ENCODE measurements around the gene CELF4.

GRCh38 chr18:37254973-37255372 is 310.6 kb downstream of the CELF4 start:
- TF ChIP-seq CTCF (IDR thresholded peaks at IDR 0.05) (no peak), POLR2A (IDR thresholded peaks at IDR 0.05) (no peak), POLR2AphosphoS5 (IDR thresholded peaks at IDR 0.05) (no peak)

All from breast epithelium (tissue), 3 donors.